Activated naive CD8-positive, alpha-beta T cell treated with anti-CD3 and anti-CD28 coated beads, Interleukin-2, amount 10 ng/mL, durations not matched to agents 7 days and 5 days (primary cell): ENCODE results near the gene SLC1A2. TPM values are rescaled to one million over a fixed set of nuclear protein-coding genes. Genes with fewer than 3 reads are reported as not detected.
A peak's percentile ranks its signal among the peaks of the same experiment; 100 is the strongest.

Experiments
- ATAC-seq: fragments of 150-1000 bp; cut with Tn5 transposase; one replicate; pipeline ENCODE4 v1.10.0; 2021; ENCODE audit warnings: low read depth, moderate library complexity
- POLR2A ChIA-PET: fragments of 350-600 bp; sonication (Branson Sonifier 250); formaldehyde crosslinking; loops from one replicate; lab custom pipeline; 2021; ENCODE audit warnings: antibody characterized with exemption; lab: Charles Lee
- DNase-seq: peaks from one replicate; pipeline ENCODE4 v3.0.0; 2021
- H3K27ac Mint-ChIP-seq: one replicate; pipeline ENCODE4 v1.8.0; 2022; ENCODE audit warnings: mild to moderate bottlenecking, mixed read lengths
- H3K27me3 Mint-ChIP-seq: one replicate; pipeline ENCODE4 v1.8.0; 2022; ENCODE audit warnings: mild to moderate bottlenecking, moderate library complexity, mixed read lengths
- H3K36me3 Mint-ChIP-seq: one replicate; pipeline ENCODE4 v1.8.0; 2021; ENCODE audit warnings: mild to moderate bottlenecking, mixed read lengths
- H3K4me1 Mint-ChIP-seq: one replicate; pipeline ENCODE4 v1.8.0; 2021; ENCODE audit warnings: mixed read lengths
- H3K4me3 Mint-ChIP-seq: one replicate; pipeline ENCODE4 v1.8.0; 2022; ENCODE audit warnings: mild to moderate bottlenecking, moderate library complexity, mixed read lengths
- H3K9me3 Mint-ChIP-seq: one replicate; pipeline ENCODE4 v1.8.0; 2021; ENCODE audit warnings: mixed read lengths
- total RNA-seq, 2 experiments: library from RNA; stranded (reverse); gene quantifications; one replicate each; pipeline ENCODE4 v1.2.3, GENCODE V29; 2021

The SLC1A2 gene
- total RNA-seq, 2 experiments from 2014 or later, result not detected

- Mint-ChIP-seq H3K4me3 (no peak overlapping the region), H3K4me1 (peaks cover 15% of the 10 kb centered on the region), H3K27me3 (peaks cover 1% of the 10 kb centered on the region), H3K27ac (no peak overlapping the region), H3K9me3 (peaks cover 12% of the 10 kb centered on the region), H3K36me3 (peaks cover 3% of the 10 kb centered on the region)
- POLR2A ChIA-PET, result no interaction called here
- no peak for DNase-seq
- ATAC-seq, result no peak
Observed at GRCh38 chr11:35334385-35335090, 84.8 kb downstream of the SLC1A2 start.

DNA sequence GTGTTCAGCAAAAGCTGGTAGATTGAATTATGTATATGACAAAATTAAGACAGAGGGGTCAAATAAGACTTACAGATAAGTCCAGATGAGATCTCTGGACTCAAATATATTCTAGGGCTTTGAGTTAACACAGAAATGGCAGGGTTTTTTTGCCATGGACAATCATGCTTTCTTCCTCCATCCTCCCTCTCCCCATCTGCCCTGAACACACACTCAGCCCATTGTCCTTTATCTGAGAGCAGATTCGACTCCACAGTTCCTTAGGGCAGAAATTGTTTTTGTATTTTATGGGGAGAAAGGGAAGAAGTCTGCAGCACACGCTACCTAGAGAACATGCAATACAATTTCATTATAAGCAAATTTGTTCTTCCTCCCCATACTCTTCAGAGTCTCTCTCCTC is 86.8 kb downstream of the SLC1A2 start:
- POLR2A ChIA-PET, result no interaction called here
- peaks cover 15% of the 10 kb centered on the region for H3K4me1 Mint-ChIP-seq
- H3K36me3 Mint-ChIP-seq, result peaks cover 3% of the 10 kb centered on the region
- H3K4me3 Mint-ChIP-seq, result no peak overlapping the region
- H3K27ac Mint-ChIP-seq, result no peak overlapping the region
- peaks cover 11% of the 10 kb centered on the region for H3K9me3 Mint-ChIP-seq
- DNase-seq (no peak), ATAC-seq (no peak)
- H3K27me3 Mint-ChIP-seq, result no peaks in the 10 kb centered on the region

- Mint-ChIP-seq H3K27me3 (no peaks in the 10 kb centered on the region), H3K9me3 (peaks cover 4% of the 10 kb centered on the region), H3K4me3 (peak overlapping the region; percentile 4), H3K36me3 (peaks cover 3% of the 10 kb centered on the region), H3K27ac (peak overlapping the region; percentile 67), H3K4me1 (peaks cover 15% of the 10 kb centered on the region)
- DNase-seq (no peak), ATAC-seq (peak; percentile 97)
- POLR2A ChIA-PET, result interaction anchor here (1.3 kb wide), 1 partner anchor 60 kb away, joined by 3 read pairs; no protein-coding TSS in a partner anchor
Observed at GRCh38 chr11:35330931-35331330, 88.4 kb downstream of the SLC1A2 start.

DNA sequence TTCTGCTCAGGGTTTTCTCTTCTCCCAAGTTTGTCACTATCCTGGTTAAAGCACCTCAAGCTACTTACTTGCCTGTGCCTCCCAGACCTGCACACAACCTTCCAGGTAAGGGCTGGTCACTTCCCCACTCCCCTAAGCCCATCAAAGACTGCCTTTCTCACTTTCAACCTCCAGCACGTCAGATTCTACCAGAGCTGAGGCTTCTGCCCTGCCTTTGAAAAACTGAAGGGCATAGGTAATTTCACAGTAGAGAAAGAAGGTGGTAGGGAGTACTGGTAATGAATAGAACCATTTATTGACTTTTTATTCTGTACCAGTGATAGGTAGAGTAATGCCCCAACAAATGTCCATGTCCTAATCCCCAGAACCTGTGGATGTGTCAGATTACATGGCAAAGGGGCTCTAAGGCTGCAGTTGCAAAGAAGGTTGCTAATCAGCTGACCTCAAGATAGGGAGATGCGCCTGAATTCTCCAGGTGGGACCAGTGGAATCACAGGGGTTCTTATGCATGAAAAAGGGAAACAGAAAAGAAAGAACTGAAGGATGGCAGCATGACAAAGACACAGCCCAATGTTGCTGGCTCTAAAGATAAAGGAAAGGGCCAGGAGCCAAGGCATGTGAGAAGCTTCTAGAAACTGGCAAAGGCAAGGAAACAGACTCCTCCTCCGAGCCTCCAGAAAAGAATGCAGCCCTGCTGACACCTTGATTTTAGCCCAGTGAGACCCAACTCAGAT is 89.0 kb downstream of the SLC1A2 start:
- Mint-ChIP-seq H3K27me3 (no peaks in the 10 kb centered on the region), H3K9me3 (peaks cover 5% of the 10 kb centered on the region), H3K4me1 (peaks cover 15% of the 10 kb centered on the region), H3K36me3 (peaks cover 5% of the 10 kb centered on the region), H3K27ac (no peak overlapping the region), H3K4me3 (no peak overlapping the region)
- ATAC-seq (no peak), DNase-seq (no peak)
- POLR2A ChIA-PET, result interaction anchor here (1.3 kb wide), 1 partner anchor 60 kb away, joined by 3 read pairs; no protein-coding TSS in a partner anchor

DNA sequence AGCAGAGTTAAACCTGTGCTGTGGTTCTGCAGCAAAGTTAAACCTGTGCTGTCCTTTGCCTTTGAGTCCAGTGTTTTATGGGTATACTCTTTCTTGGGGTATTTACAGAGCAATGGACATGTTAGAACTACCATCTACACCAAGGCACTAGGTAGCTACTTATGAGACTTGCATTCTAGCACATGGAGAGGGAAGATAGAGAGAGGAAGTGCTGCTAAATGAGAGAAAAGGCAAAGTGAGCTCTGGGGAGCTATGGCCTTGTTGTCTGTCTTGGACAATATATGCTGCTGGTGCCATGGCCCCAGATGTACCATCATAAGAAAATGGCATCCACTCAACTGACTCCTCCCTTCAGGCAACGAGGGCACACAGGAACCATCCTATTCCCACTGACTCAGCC is 91.5 kb downstream of the SLC1A2 start:
- Mint-ChIP-seq H3K9me3 (peaks cover 5% of the 10 kb centered on the region), H3K4me1 (peaks cover 15% of the 10 kb centered on the region), H3K4me3 (no peak overlapping the region), H3K27ac (no peak overlapping the region), H3K36me3 (peaks cover 7% of the 10 kb centered on the region), H3K27me3 (peaks cover 2% of the 10 kb centered on the region)
- ATAC-seq, result no peak
- POLR2A ChIA-PET, result no interaction called here
- no peak for DNase-seq

DNA sequence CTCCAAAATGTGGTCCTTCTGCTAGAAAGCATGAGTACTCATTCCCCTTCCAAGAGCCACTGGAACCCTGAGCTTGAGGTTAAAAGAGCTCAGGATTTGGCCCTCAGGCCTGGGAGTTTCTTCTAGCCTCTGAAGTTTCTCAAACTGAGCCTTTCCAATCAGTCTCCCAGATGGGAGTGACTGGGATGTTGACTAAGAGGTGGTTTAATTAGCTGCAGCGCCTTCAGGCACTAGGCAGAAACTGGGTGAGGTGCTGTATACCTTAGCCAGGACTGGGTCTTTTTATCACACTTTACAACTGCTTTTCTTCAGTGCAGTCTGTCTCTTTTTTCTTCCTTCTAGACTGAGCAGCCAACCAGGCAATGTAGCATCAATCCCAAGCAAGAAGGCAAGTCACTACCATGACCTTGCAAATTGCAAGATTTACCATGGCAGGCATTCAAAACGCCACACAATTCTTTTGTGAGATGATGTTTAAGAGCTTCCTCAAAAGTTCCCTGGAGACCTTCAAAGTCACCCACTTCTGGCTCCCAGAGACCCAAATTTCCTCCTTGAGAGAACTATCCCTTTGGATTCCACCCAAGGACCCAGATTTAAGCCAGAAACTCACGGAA is 93.0 kb downstream of the SLC1A2 start:
- peaks cover 10% of the 10 kb centered on the region for H3K4me1 Mint-ChIP-seq
- no peak overlapping the region for H3K27ac Mint-ChIP-seq
- peaks cover 4% of the 10 kb centered on the region for H3K36me3 Mint-ChIP-seq
- ATAC-seq (no peak), DNase-seq (no peak)
- H3K27me3 Mint-ChIP-seq, result peaks cover 2% of the 10 kb centered on the region
- POLR2A ChIA-PET, result interaction anchor here (0.6 kb wide), 1 partner anchor 1177 kb away, joined by 4 read pairs; no protein-coding TSS in a partner anchor
- H3K4me3 Mint-ChIP-seq, result no peak overlapping the region
- peaks cover 4% of the 10 kb centered on the region for H3K9me3 Mint-ChIP-seq

DNA sequence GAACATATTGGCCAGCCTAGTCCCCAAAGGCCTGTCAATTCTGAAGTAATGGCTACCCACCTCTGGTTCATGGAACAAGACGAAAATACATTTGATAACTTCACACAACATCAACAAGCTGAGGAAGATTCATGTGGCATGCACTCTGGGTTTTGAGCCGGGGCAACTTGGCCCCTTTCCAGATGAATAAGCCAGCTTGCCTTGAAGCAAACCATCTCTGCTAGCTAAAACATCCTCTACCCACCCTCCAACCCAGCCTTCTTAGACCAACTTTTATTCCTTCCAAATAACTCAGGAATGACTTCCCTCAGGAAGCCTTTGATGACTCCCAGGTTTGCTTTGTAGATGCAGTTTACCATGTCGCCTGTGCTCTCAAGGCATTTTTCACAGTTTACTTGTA is 94.4 kb downstream of the SLC1A2 start:
- ATAC-seq (no peak), DNase-seq (no peak)
- Mint-ChIP-seq H3K27ac (no peak overlapping the region), H3K36me3 (peaks cover 5% of the 10 kb centered on the region), H3K27me3 (peaks cover 2% of the 10 kb centered on the region), H3K4me3 (no peak overlapping the region), H3K4me1 (no peaks in the 10 kb centered on the region), H3K9me3 (peaks cover 4% of the 10 kb centered on the region)
- POLR2A ChIA-PET, result no interaction called here

DNA sequence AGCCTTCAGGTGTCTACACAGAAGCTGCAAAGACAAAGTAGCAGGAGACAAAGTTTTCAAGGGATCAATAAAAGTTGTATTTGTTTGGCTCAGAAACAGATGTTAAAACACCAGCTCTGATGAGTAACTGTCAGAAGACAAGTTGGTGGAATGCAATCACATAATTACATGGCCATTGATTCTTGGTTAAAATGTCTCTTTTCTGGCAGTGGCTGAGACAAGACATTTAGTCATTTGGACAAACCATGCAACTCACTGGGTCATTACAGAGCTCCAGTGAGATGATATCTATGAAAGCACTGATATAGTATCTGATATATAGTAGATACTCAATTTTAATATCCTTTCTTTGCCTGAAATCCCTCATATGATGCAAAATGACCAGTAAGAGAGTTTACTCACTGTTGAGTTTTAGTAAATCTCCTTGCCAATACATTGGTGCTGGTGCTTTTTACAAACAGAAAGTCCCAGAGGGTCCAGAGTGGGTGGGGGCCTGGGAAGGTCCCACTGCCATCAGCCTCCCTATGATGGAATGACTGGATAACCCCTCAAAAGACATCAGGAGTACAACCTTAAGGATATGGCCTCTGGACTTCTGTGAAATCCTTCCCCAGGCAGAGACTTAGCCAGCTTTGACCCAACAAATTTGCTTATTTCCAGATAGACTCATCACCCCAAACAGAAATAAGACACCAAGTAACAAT is 95.0 kb downstream of the SLC1A2 start:
- POLR2A ChIA-PET, result interaction anchor here (0.6 kb wide), 1 partner anchor 1973 kb away, joined by 3 read pairs; no protein-coding TSS in a partner anchor

DNA sequence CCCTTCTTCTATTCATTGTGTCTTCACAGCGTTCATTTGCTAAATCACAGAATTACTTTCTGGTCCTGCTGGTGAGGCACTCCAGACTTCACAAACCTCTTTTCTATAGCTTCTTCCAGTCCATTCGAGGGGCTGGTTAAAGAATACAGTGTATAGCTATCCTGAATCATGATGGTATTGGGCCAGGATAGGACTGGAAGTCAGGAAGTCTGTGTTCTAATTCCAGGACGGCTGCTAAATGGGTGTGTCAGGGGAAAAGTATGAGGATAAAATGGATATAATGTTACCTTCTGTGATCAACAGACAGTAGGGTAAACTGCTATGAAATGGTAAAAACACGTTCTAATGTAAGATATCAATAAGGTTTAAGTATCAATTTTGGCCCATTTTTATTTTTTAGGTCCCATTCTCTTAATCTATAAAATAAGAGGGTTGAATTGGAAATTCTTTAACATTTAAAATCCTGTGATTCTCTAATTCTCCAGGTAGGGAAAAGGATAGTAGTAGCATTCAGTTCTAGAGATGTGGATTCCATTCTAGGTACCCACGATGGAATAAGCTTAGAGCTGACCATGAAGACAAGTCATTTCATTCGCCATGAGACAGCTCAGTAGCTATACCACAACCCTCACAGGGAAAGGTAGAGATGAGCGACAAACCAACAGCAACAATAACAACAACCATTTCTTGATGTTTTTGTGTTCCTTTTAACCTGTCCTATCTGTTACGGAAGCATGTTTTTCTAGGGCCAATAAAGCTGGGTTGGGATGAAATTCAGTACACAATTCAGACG is 96.1 kb downstream of the SLC1A2 start:
- Mint-ChIP-seq H3K27ac (no peak overlapping the region), H3K36me3 (peaks cover 5% of the 10 kb centered on the region), H3K4me1 (peaks cover 5% of the 10 kb centered on the region), H3K4me3 (no peak overlapping the region), H3K27me3 (peaks cover 2% of the 10 kb centered on the region), H3K9me3 (peaks cover 4% of the 10 kb centered on the region)
- ATAC-seq (no peak), DNase-seq (no peak)
- POLR2A ChIA-PET, result no interaction called here

More for the DNA sequence above, 95.0 kb downstream of the SLC1A2 start:
- peaks cover 2% of the 10 kb centered on the region for H3K27me3 Mint-ChIP-seq
- no peak for ATAC-seq
- peaks cover 5% of the 10 kb centered on the region for H3K36me3 Mint-ChIP-seq
- peaks cover 4% of the 10 kb centered on the region for H3K9me3 Mint-ChIP-seq
- H3K27ac Mint-ChIP-seq, result no peak overlapping the region
- DNase-seq, result no peak
- no peaks in the 10 kb centered on the region for H3K4me1 Mint-ChIP-seq
- H3K4me3 Mint-ChIP-seq, result no peak overlapping the region

GRCh38 chr11:35322318-35322979 is 96.9 kb downstream of the SLC1A2 start:
- peaks cover 2% of the 10 kb centered on the region for H3K27me3 Mint-ChIP-seq
- H3K36me3 Mint-ChIP-seq, result peaks cover 5% of the 10 kb centered on the region
- POLR2A ChIA-PET, result no interaction called here
- H3K4me3 Mint-ChIP-seq, result no peak overlapping the region
- H3K4me1 Mint-ChIP-seq, result peaks cover 5% of the 10 kb centered on the region
- H3K9me3 Mint-ChIP-seq, result peaks cover 4% of the 10 kb centered on the region
- DNase-seq (no peak), ATAC-seq (no peak)
- H3K27ac Mint-ChIP-seq, result no peak overlapping the region

DNA sequence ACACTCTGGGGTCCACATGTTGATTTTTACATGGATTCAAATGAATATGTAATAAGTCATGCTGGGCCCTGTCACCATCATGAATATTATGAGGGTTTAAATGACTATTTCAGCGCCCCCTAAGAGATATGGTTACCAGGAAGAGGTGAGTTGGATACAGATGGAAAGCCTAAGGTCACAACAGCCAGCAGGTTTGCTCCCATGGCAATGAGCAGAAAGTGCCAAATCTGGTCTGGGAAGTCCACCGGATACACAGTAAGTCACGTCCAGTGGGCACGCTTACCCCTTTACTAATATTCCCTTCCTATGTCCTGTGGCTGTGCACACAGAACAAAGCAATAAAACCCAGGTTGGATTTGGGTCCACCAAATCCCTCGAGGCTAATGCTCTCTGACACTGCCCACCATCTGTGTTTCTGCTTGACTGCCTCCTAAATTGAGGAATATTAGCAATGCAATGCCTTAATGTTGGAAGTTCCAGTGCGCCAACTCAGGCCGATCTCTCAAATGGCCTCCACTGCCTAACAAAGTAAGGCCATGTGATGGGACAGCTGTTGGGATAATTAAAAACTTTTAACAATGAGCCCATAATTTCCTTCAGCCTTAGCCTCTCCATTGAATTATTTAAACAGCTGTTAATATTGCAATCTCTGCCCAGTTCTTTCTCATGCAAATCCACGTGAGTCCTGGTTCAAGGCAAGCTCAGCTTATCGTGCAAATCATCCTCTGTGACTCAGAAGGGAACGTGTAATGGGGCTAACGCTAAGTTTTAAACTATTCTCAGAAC is 97.6 kb downstream of the SLC1A2 start:
- DNase-seq, result no peak
- no peak overlapping the region for H3K27ac Mint-ChIP-seq

More for the DNA sequence above, 97.6 kb downstream of the SLC1A2 start:
- ATAC-seq, result no peak
- Mint-ChIP-seq H3K4me1 (peaks cover 8% of the 10 kb centered on the region), H3K9me3 (peaks cover 5% of the 10 kb centered on the region), H3K36me3 (peaks cover 5% of the 10 kb centered on the region), H3K4me3 (no peak overlapping the region), H3K27me3 (peaks cover 2% of the 10 kb centered on the region)
- POLR2A ChIA-PET, result no interaction called here
